ENCODE data around the gene U2AF1L4.

The U2AF1L4 gene

DNA sequence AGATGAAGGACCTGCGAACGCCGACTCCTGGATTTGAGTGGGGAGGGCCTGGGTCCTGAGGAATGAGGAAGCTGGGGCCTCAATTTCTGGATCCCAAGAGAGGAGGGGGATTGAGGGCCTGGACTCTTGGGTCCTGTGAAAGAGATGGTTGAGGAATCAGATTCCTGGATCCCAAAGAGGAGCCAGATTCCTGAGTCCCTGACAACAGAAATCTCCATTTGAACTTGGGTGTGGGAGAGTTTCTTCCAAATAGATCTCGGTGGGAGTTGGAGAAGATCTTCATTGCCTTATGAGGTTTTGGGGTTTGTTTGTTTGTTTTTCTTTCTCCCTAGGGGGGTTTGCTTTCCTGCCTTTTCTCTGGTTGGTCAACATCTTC, 857 bp upstream of the U2AF1L4 start:
- no peaks in the 10 kb centered on the region for H3K9me2 ChIP-seq (replicated peaks; ENCODE audit: low read depth, low read length)
- no peak for TF ChIP-seq EZH2phosphoT487 (IDR thresholded peaks at IDR 0.05; ENCODE audit: borderline replicate concordance)
- TF ChIP-seq, protein P1, sequence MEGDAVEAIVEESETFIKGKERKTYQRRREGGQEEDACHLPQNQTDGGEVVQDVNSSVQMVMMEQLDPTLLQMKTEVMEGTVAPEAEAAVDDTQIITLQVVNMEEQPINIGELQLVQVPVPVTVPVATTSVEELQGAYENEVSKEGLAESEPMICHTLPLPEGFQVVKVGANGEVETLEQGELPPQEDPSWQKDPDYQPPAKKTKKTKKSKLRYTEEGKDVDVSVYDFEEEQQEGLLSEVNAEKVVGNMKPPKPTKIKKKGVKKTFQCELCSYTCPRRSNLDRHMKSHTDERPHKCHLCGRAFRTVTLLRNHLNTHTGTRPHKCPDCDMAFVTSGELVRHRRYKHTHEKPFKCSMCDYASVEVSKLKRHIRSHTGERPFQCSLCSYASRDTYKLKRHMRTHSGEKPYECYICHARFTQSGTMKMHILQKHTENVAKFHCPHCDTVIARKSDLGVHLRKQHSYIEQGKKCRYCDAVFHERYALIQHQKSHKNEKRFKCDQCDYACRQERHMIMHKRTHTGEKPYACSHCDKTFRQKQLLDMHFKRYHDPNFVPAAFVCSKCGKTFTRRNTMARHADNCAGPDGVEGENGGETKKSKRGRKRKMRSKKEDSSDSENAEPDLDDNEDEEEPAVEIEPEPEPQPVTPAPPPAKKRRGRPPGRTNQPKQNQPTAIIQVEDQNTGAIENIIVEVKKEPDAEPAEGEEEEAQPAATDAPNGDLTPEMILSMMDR (conservative IDR thresholded peaks at IDR 0.05; ENCODE audit: low read length), result no peak
- H3K9ac ChIP-seq (ENCODE audit: low read depth, low read length, poor library complexity, severe bottlenecking), result peak overlapping the region; percentile 86
- peaks cover 30% of the 10 kb centered on the region for H3K4me1 ChIP-seq (ENCODE audit: insufficient read depth, low read length, poor library complexity, severe bottlenecking)
- H3K36me3 ChIP-seq (ENCODE audit: insufficient read depth, low read length), result no peaks in the 10 kb centered on the region
- H3F3A ChIP-seq (ENCODE audit: low read depth), result no peaks in the 10 kb centered on the region
- peak overlapping the region; percentile 93 for H3K4me2 ChIP-seq (ENCODE audit: low read depth, low read length, poor library complexity, severe bottlenecking)
- peaks cover 22% of the 10 kb centered on the region for H3K79me2 ChIP-seq (ENCODE audit: insufficient read depth, low read length)
- peak overlapping the region; percentile 85 for H3K4me3 ChIP-seq (ENCODE audit: low read length, poor library complexity, severe bottlenecking)
- H3K9me3 ChIP-seq (ENCODE audit: insufficient read depth, low read depth, low read length), result no peaks in the 10 kb centered on the region
- no peaks in the 10 kb centered on the region for H3K27me3 ChIP-seq (ENCODE audit: insufficient read depth, low read length, poor library complexity, severe bottlenecking)
- H4K20me1 ChIP-seq (ENCODE audit: insufficient read depth, low read length, poor library complexity, severe bottlenecking), result no peaks in the 10 kb centered on the region
- peak overlapping the region; percentile 53; the same call in 1 of the 2 replicates for H2AFZ ChIP-seq (ENCODE audit: low read length)

DNA sequence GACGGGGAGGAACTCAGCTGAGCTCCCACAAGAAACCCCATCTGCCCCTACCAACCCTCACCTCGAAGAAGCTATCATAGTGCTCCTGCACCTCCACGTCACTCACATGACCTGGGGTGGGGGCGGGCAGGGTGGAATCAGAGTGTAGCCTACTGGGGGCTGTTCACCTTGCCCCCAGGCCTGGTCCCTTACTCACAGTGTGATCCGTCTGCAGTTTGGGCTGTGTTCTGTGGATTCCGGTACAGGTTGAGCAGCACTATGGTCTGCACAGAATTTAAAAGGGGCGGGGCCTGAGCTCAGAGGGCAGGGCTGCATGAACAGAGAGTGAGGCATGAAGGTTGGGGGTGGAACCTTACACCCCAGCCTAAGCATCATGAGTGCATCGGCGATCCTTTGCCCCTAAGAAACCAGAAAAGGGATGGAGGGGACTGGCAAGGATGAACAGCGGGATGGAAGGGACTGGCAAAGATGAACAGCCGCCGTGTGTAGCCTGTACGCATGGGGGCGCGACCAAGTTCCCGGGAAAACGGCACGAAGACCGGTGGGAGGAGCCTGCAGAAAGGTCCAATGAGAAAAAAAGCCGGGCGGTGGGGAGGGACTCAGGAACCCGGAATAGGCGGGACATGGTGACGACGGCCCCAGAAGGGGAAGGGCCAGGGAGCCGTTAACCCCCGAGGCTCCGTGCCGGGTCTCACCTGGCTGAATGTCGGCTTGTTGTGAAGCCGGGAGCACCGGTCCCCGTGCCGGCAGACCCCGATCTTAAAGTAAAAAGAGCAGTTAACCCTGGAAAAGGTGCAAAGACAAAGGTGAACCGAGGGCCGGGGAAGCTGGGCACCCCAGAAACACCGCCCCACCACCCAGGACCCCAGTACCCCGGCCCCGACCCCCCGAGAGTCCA, 539 bp downstream of the U2AF1L4 start:
- peaks cover 16% of the 10 kb centered on the region for H3K79me2 ChIP-seq (ENCODE audit: insufficient read depth, low read length)
- H4K20me1 ChIP-seq (ENCODE audit: insufficient read depth, low read length, poor library complexity, severe bottlenecking), result no peaks in the 10 kb centered on the region
- no peaks in the 10 kb centered on the region for H3F3A ChIP-seq (ENCODE audit: low read depth)
- H3K4me2 ChIP-seq (ENCODE audit: low read depth, low read length, poor library complexity, severe bottlenecking), result peak overlapping the region; percentile 72
- peak overlapping the region; percentile 85 for H3K4me3 ChIP-seq (ENCODE audit: low read length, poor library complexity, severe bottlenecking)
- H3K9me2 ChIP-seq (replicated peaks; ENCODE audit: low read depth, low read length), result no peaks in the 10 kb centered on the region
- H3K36me3 ChIP-seq (ENCODE audit: insufficient read depth, low read length), result no peaks in the 10 kb centered on the region
- H3K27me3 ChIP-seq (ENCODE audit: insufficient read depth, low read length, poor library complexity, severe bottlenecking), result no peaks in the 10 kb centered on the region
- peak overlapping the region; percentile 92 for H3K9ac ChIP-seq (ENCODE audit: low read depth, low read length, poor library complexity, severe bottlenecking)
- H3K9me3 ChIP-seq (ENCODE audit: insufficient read depth, low read depth, low read length), result no peaks in the 10 kb centered on the region
- peaks cover 24% of the 10 kb centered on the region for H3K4me1 ChIP-seq (ENCODE audit: insufficient read depth, low read length, poor library complexity, severe bottlenecking)
- H2AFZ ChIP-seq (ENCODE audit: low read length), result peak overlapping the region; percentile 69
- TF ChIP-seq, protein P1 (conservative IDR thresholded peaks at IDR 0.05; ENCODE audit: low read length), result peak; percentile 48
- no peak for TF ChIP-seq EZH2phosphoT487 (IDR thresholded peaks at IDR 0.05; ENCODE audit: borderline replicate concordance)

DNA sequence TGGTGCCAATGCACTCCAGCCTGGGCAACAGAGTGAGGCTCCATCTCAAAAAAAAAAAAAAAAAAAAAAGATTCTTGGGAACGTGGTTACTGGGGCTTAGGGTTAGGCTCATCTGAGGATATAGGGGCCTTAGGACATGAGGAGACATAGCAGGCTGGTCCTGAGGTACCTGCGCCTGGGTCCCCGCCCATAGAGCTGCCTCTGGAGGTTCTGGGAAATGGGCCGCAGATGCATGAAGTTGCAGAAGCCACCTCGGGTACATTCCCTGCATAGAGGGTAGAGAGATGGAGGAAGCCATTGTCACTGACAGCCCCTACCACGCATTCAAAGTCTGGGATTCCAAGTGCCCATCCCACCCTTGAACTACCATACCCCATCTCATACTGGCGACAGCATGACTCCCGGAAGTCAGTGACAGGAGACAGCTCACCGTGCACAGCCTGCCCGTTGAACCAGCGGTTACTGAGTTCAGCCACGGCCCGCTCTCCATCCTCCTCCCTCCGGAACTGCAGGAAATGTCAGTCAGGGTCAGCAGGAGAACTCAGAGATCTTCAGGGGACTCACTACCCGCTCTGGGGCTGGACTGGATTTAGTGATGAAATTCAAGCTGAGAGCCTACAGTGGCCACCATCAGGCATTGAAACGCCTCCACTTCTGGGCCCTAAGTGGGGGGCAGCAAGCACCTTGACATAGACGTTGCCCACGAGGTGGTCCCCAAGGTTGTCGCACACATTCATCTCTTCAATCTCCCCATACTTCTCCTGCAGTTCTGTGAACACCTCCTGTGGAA, 1.4 kb downstream of the U2AF1L4 start:
- TF ChIP-seq, protein P1 (conservative IDR thresholded peaks at IDR 0.05; ENCODE audit: low read length), result no peak
- no peak for TF ChIP-seq EZH2phosphoT487 (IDR thresholded peaks at IDR 0.05; ENCODE audit: borderline replicate concordance)
- H3K9me2 ChIP-seq (replicated peaks; ENCODE audit: low read depth, low read length), result no peaks in the 10 kb centered on the region
- H3F3A ChIP-seq (ENCODE audit: low read depth), result no peaks in the 10 kb centered on the region
- peaks cover 21% of the 10 kb centered on the region for H3K4me1 ChIP-seq (ENCODE audit: insufficient read depth, low read length, poor library complexity, severe bottlenecking)
- no peak overlapping the region for H2AFZ ChIP-seq (ENCODE audit: low read length)
- H3K4me3 ChIP-seq (ENCODE audit: low read length, poor library complexity, severe bottlenecking), result peak overlapping the region; percentile 85
- no peaks in the 10 kb centered on the region for H4K20me1 ChIP-seq (ENCODE audit: insufficient read depth, low read length, poor library complexity, severe bottlenecking)
- H3K4me2 ChIP-seq (ENCODE audit: low read depth, low read length, poor library complexity, severe bottlenecking), result peak overlapping the region; percentile 72
- H3K27me3 ChIP-seq (ENCODE audit: insufficient read depth, low read length, poor library complexity, severe bottlenecking), result no peaks in the 10 kb centered on the region
- no peaks in the 10 kb centered on the region for H3K9me3 ChIP-seq (ENCODE audit: insufficient read depth, low read depth, low read length)
- peaks cover 12% of the 10 kb centered on the region for H3K79me2 ChIP-seq (ENCODE audit: insufficient read depth, low read length)
- H3K36me3 ChIP-seq (ENCODE audit: insufficient read depth, low read length), result peaks cover 2% of the 10 kb centered on the region; the same call in 1 of the 2 replicates
- no peak overlapping the region for H3K9ac ChIP-seq (ENCODE audit: low read depth, low read length, poor library complexity, severe bottlenecking)

Data from Loucy (cell line).